Kidney capillary endothelial cell (primary cell): ENCODE data around the gene OVOL1.
"Not testable (repeated sequence)": the region's sequence is repeated elsewhere in the genome, so short reads cannot be mapped to it uniquely, and the experiment has no call there.

ENCODE experiments used
- DNase-seq: peaks from one replicate; pipeline ENCODE4 v3.0.0-alpha.2; 2018; ENCODE audit warnings: low spot score

The OVOL1 gene

DNA sequence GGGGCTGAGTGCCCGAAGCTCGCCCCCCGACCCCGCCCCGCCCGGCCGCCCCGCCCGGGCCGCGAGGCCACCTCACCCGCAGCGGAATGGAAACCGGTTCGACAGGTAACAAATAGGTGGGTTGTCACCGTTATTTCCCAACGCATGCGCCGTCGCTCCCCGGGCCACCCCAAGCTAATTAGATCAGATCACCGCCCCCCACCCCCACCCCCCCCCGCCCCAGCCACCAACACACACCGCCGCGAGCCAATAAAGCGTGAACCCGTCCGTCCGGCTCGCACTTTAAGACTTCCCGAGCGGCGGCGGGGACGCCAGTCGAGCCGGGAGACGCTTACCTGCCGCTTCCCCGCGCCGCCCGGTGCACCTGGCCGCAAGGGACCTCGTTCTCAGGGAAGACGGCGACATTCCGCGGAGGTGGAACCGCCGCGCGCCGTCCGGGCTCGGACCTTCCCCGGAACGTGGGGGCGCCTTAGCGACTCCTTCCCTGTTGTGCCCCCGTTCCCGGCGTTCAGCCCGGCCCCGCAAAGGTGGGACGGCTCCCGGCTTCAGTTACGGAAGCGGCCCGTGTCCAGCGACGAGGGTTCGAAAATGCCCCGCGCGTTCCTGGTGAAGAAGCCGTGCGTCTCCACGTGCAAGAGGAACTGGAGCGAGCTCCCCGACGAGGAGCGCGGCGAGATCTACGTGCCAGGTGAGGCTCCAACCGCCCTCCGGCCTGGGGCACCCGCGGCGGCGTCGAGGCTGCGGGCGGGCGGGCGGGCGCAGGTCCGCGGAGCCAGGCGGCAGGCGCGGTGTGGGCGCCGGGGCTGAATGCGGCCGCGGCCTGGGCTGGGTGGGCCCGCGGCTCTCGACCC, at the start of gene OVOL1:
OVOL1 (plus strand) TSS at position 278 of the 851 bp plus-strand sequence; CDS start at position 589, 311 bp downstream.
- DNase-seq = no peak

DNA sequence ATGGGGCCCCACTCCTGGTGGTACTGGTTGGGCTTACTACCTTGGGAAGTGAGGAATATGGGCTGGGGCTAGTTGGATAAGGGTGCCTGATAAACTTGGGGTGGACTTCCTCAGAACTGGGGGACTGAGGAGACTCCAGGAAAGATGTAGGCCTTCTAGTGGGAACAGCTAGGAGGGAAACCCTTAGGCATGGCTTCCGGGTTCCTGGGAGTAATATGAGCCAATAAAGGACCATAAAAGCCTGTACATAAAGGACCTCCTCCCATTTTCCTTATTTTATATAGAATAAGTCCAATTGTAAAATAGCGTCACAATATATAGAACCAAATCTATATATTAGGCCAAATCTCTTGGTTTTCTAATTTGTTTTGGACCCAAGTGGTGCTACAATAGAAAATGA, 47.8 kb upstream of the OVOL1 start:
- no peak for DNase-seq

DNA sequence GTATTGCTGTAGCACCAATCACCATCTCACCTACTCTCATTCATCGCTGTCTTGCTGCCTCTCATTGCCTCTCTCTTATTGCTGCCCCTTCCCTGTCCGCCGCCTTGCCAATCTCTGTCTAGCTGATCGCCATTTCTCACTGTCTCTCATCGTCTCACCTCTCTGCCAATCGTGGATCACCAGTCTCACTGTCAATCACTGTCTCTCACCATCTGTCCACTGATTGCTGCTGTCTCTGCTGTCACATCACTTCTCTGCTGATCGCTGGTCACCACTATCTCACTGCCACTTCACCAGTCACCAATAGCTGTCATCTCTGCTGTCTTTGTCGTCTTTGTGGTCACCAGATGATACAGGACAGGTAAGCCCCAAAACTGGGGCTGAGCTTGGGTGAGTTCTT, 45.7 kb upstream of the OVOL1 start:
- no peak for DNase-seq

DNA sequence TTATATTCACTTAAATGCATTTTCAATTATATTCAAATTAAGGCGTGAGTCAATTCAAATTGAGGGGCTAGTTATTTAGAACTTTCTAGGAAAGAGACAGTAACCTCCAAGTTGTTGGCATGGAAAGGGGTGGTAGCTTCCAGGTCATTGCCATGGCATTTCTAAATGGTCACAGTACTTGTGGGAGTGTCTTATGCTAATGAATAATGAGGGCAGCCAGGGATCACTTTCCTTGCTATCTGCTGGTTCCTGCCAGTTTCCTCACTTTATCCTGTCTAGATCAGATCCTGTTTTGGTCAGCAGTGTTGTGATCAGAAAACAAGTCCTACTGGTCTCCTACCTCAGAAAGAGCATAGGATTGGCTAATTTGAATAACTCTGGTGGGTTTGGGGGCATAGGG, 44.5 kb upstream of the OVOL1 start:
- DNase-seq = no peak

DNA sequence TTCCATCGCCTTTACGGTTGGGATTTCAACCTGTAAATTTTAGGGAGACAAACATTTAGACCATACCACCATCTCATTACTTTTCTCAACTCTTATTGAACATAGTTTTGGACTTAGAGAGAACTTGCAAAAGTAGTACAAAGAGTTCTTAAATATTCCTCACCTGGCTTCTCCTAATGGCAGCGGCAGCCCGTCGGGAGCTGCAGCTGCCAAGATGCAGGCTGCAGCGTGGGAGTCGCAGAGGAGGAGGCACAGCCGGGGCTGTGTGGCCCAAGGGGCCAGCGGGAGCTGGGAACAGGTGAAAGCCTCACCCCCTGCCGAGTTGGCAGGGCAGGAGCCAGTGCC, 43.2 kb upstream of the OVOL1 start:
- DNase-seq = no peak

DNA sequence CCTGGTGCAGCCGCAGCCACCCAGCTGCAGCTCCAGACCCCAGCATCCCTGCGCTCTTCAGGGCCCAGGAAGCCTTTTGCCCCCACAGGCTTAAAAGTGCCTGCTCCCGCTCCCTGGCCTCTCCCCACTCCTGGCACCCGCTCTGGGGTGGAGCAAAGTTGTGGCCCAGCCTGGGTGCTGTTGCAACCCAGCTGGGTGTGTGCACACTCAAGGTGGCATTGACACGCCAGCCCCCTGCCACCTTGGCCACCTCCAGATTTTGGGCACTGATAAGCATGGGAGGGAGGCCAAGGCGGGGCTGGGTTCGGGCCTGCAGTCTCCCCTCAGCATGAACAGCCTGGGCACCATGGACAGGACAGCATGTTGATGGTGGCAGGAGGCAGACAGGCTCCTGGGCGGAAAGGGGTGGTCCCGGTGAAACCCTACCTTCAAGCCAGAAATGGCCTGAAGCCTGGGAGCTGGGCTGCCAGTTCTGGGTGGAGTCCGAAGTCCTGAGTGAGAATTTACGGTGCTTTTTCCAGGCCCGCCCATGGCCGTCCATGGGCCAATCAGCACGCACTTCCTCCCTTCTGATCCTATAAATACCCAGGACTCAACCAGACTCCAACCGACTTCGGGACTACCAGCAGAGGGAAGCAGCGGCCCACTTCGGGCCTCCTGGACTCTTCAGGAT, 42.7 kb upstream of the OVOL1 start:
- DNase-seq = no peak

DNA sequence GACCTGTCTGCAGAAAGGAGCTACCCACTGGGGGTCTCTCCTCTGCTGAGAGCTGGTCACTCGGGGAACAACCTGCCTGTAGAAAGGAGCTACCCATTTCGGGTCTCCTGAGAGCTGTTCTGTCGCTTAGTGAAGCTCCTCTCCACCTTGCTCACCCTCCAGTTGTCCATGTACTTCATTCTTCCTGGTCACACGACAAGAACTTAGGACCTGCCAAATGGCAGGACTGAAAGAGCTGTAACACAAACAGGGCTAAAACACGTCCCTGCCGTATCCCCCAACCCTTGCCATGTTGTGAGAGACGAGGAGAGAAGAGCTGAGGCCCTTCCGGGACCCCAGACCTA, 42.2 kb upstream of the OVOL1 start:
- DNase-seq = no peak

DNA sequence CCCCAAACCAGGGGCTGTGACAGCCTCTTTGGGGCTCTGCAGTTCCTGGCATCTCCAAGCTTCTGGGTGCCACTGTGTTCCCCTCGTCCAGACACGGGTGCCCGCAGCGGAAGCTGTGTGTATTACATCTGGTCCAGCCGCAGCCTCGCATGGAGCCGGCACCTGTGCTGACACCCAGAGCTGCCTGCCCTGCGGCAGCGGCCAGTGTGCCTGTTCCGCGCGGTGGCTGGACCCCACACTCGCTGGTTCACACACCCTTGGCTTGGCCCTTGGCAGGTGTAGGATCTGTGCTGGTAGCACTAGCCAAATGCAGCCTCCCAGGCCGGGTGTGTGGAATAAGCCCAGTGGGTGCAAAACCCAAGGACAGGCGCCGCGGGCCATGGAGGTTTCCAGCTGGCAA, 41.8 kb upstream of the OVOL1 start:
- DNase-seq = no peak

DNA sequence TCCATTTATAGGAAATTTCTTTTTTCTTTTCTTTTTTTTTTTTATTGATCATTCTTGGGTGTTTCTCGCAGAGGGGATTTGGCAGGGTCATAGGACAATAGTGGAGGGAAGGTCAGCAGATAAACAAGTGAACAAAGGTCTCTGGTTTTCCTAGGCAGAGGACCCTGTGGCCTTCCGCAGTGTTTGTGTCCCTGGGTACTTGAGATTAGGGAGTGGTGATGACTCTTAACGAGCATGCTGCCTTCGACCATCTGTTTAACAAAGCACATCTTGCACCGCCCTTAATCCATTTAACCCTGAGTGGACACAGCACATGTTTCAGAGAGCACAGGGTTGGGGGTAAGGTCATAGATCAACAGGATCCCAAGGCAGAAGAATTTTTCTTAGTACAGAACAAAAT, 24.7 kb upstream of the OVOL1 start:
- DNase-seq = not testable (repeated sequence)

DNA sequence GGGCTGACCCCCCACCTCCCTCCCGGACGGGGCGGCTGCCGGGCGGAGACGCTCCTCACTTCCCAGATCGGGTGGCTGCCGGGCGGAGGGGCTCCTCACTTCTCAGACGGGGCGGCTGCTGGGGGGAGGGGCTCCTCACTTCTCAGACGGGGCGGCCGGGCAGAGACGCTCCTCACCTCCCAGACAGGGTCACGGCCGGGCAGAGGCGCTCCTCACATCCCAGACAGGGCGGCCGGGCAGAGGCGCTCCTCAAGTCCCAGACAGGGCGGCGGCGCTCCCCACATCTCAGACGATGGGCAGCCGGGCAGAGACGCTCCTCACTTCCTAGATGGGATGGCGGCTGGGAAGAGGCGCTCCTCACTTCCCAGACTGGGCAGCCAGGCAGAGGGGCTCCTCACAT, 24.0 kb upstream of the OVOL1 start:
- DNase-seq = not testable (repeated sequence)

DNA sequence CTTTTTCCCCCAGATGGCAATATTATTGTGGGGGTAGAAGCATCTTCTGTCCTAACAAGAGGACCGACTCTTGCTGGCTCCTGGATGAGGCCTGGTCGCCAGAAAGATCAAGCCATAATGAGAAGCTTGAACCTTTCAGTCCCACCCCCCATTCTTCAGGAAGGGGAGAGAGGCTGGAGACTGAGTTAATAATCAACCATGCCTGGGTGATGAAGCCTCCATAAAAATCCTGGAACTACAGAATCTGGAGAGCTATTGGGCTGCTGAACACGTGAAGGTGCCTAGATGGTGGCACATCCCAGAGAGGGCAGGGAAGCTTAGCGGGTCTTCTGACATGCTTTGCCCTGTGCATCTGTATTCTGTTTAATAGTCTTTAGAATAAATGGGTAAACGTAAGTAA, 22.4 kb upstream of the OVOL1 start:
- no peak for DNase-seq

DNA sequence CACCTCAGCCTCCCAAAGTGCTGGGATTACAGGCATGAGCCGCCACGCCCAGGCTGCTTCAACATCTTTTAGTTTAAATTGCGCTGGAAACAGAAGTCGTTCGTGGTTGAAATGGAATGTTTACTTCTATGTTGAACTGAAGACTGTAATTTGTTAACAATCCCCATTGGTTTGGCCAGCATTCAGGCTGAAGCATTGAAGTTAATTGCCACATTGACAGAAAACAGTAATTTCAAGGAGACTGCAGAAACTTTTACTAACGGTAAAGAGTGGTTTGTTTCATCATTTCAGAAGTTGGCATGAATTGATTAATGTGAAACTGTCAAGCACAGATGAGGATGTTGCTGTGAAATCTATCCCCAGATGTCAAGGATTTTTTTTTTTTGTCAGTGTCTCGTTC, 20.3 kb upstream of the OVOL1 start:
- no peak for DNase-seq

DNA sequence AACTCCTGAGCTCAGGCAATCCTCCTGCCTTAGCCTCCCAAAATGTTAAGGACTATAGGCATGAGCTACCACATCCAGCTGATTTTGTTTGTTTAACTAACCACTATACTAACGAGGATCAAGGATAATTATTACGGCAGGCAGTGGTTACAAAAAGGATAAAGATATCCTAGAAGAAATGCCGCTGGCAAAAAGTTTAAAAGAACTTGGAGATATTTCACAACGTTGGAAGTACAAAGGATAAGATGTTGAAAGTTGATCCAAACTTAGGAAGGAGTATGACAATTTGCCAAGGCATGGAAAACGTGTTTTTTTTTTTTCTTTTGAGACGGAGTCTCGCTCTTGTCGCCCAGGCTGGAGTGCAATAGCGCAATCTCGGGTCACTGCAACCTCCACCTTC, 19.5 kb upstream of the OVOL1 start:
- DNase-seq = no peak

DNA sequence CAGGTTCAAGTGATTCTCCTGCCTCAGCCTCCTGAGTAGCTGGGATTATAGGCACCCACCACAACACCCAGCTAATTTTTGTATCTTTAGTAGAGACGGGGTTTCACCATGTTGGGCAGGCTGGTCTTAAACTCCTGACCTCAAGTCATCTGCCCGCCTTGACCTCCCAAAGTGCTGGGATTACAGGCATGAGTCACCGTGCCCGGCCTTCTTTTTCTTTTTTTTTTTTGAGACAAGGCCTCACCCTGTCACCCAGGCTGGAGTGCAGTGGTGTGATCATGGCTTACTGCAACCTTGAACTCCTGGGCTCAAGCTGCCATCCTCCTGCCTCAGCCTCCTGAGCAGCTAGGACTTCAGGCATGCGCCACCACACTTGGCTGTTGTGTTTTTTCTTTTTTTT, 19.1 kb upstream of the OVOL1 start:
- DNase-seq = not testable (repeated sequence)

DNA sequence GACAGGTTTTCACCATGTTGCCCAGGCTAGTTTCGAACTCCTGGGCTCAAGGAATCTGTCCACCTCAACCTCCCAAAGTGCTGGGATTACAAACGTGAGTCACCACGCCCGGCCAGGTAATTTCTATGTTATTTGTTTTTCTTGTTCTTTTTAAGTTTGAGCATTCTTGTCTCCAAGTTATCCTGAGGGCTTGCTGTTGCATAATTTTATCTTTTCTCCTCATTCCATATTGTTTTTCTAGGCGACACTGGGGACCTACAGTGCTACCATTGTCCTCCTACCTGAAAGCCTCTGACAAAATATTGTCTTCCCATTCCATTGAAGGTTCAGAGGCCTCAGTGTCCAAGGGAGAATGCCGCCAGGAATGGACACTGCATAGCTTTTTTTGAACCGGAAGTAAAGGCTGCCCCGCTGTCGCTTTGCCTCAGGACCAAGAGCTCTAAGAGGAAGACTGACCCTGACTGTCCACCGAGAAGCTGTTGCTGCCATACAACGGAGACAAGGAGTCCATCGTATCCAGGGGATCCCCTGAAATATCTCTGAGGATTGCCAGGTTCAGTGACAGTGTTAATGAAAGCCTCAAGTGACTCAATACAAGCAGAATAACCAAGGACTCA, 15.8 kb upstream of the OVOL1 start:
- DNase-seq = no peak

DNA sequence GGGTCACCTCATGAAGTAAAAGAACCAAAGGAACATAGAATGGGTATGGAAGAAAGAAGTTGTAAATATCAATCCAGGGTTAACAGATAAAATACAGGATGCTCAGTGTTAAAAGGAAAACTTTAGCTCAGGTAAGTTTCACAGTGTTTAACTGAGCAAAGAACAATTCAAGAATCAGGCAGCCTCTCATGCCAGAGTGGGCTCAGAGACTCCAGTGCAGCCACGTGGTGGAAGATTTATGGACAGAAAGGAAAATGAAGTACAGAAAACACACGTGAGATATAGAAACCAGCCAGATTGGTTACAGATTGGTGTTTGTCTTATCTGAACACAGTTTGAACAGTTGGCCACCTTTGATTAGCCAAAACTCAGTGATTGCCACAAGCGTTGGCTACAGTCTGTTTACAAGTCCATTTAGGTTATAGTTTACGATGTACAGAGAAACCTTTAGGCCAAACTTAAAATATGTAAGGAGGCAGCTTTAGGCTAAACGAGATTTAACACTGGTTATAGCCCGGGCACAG, 15.2 kb upstream of the OVOL1 start:
- DNase-seq = no peak

DNA sequence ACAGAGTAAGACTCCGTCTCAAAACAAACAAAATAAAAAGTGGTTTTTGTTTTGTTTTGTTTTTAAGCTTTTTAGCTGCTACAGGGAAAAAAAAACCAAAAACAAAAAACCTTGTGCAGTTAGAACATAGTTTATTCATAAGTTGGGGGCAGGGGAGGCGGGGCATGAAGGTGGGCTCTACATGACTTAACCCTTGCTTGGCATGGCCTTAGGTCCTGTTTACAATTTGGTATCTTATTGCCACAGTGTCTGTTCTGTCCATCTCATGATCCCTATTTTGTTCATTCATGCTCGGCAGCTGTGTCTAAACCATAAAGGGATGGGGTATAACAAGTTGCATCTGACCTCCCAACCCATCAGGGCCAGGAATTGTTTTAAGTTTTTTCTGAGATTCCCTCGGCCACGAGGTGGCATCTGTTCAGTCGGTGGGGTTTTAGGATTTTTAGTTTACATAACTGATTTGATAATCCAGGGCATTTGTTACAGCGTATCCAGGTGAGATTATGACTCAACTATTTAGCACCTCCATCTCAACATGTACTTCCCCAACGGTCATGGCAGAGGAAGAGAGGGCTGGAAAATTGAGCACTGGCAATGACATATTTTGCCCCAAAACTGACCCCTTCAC, 13.0 kb upstream of the OVOL1 start:
- DNase-seq = no peak

DNA sequence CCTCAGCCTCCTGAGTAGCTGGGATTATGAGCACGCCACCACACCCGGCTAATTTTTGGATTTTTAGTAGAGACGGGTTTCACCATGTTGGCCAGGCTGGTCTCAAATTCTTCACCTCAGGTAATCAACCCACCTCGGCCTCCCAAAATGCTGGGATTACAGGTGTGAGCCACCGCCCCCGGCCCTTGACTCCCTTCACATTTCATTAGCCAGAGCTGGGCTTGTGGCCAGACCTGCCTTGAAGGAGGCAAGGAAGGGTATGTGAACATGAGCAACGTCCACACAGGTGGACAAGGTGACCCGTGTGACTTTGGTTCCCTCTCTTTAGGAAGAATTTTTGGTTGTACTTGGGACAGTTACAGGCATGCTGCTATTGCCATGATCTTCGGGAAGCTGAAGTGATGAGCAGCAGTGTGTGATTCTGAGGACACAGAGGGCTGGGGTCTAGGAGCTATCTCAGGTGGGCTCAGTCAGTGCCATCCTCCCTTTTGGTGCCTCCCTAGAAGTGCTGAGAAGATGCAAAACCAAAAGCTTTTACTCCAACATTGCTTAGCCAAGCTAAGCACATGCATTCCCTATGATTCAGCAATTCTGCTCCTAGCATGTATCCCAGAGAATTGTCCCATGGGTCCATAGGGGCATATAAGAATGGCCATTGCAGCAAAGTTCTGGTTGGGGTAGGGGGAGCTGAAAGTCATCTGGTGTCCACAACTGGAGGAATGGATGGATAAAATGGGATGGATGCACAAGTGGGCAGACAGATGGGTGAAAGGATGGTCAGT, 12.1 kb upstream of the OVOL1 start:
- DNase-seq = no peak

DNA sequence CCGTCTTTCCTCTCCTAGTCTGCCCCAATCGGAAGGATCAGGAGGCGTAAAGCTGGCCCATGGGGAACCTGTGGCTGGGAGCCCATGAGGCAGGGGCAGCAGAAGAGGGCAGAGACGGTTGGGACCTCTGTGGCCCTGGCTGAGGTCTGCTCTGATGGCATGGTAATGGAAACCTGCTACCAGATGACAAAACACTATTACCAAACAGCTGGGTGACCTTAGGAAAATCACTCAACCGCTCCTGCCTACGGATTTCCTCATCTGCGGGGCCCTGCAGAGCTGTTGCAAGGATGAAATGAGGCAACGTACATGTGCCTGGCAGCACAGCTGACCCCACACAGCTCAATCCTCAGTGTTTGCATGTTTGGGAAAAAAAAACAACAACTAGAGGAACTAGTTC, 10.7 kb upstream of the OVOL1 start:
- no peak for DNase-seq

DNA sequence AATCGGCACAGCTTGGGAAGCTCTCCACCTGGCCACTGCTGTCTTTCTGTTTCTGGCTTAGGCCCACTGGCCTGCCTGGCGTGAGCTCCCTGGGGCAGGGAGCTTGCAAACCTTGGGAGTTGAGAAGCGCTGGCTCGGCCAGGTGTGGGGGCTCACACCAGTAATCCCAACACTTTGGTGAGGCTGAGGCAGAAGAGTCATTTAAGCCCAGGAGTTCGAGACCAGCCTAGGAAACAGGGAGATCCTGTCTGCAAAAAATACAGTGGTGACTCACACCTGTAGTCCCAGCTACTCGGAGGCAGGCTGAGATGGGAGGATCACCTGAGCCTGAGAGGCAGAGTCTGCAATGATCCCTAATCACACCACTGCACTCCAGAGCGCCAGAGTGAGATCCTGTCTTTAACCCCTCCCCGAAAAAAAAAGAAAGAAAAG, 10.1 kb upstream of the OVOL1 start:
- no peak for DNase-seq

DNA sequence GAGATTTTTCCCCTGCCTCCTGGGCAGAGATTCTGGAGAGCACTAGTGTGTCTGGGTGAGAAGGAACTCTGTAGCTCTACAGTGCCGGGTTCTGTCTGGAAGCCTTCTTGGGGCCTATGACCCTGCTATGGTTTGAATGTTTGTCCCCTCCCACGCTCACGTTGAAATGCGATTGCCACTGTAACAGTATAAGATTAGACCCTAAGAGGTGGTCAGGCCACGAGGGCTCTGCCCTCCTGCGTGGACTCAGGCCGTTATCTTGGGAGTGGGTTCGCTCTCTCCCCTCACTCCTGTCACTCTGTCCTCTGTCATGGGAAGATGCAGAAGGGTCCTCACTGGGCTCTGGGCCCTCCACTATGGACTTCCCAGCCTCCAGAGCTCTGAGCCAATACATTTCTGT, 9.6 kb upstream of the OVOL1 start:
- DNase-seq = no peak

DNA sequence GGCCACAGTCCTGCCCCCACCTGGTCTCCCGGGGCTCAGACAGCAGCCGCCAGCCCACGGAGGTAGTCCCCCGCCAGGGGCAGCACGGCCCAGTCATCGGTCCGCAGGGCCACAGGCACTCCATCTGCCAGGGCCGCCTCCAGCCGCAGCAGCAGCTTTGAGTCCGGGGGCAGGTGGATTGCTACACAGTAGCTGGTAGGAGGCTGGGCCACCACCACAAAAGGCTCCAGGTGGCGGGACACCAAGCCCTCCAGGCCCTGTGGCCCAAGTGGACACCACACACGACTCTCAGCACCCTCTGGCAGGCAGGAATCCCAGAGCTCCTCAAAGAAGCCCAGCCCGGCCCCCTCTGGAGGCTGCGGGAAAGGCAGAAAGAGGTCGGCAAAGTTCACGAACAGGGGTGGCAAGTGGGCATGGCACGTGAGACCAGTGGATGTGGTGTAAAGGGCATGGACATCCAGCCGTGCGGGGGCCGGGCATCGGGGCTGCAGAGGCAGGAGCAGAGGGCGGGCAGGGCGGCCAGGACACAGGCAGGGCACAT, 9.0 kb upstream of the OVOL1 start:
- DNase-seq = no peak
